Stimulated activated CD8-positive, alpha-beta memory T cell treated with anti-CD3 and anti-CD28 coated beads, Interleukin-15, amount 100 ng/mL, for 1 hour (primary cell): ENCODE results near the gene RNF141.

Source experiments
- DNase-seq: peaks from one replicate; pipeline ENCODE4 v3.0.0-alpha.2; 2020; ENCODE audit warnings: low read depth

RNF141 gene

GRCh38 chr11:10540915-10541560 lies at the start of gene RNF141:
TSS of gene RNF141 (minus strand) at chr11:10541187. CDS start at chr11:10534158, 7,029 bp downstream.
- DNase-seq = peak; percentile 95

DNA sequence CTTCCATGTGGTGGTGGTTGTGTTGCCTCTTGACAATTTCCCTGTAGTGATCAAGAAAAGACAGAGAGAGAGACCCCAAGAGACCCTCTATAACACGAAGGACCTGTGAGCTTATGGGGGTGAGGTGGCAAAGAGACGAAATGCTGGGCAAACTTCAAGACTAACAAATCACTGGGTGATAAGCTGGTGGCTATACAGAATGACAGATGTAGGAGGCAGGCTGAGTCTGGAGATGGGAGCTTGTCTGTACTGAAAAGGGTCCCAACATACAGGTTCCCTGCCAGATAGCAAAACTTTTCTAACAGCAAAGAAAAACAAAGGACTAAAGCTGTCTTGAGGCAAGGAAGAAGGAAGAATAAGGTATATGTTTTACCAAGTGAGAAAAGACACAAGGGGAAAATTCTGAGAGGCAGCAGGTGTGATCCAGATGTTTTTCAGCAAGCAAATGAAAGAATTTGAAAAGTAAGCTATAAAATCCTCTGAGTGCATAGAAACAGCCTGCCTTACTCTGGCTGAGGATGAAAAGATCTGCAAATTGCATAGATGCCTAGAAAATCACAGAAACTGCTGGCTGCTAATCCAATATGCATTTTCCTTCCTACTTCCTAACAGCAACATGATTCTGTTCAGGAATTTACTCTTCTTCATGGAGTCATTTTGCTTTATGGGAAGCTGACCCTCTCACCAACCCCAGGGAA lies 49.4 kb upstream of the RNF141 start:
- DNase-seq = no peak

DNA sequence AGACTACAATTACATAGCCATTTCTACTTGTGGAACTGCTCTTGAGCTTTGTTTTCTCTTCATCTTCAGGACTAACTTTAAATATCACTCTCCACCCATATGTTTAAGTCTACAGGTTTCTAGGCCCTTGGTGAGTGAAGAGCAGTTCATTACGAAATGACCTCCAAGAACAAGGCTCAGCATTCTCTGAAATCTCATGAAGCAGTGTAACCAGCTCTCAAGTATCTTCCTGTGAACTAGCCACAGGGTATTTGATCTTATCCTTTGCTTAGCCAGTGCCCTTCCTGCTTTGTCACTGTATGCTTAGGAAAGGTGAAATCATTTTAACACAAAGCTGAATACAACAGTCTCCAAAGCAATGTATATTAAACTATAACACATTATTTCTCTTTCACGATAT lies 47.9 kb upstream of the RNF141 start:
- no peak for DNase-seq

DNA sequence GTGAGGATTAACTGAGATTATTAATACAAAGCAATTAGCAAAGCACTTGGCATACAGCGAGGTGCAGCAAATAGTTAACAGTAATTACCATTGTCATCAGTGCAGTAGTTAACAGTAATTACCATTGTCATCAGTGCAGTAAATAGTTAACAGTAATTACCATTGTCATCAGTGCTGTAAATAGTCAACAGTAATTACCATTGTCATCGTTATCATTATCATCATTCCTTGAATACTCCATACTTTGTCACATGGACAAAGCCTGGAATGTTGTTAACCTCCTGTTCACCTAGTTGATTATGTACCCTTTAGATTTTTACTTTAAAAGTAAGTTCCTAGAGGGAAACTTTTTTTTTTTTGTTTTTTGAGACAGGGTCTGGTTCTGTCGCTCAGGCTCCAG lies 47.0 kb upstream of the RNF141 start:
- DNase-seq = no peak

DNA sequence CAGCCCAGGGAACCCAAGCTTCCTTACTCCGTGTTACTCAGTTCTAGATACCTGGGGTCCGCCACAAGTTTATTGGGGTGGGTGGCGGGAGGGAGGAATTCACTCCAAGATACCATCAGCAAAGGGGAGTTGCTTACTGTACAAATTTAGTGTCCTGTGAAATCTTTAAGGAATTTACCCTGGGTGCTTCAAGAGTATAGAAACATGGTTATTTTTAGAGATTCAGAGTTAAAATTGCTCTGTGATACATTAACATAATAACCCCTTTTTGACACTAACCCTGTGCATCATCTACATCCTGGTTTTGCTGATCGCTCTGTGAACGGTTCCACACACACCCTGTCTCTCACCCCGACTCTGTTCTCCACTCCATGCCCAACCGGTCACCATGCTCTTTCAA lies 46.4 kb upstream of the RNF141 start:
- no peak for DNase-seq

- DNase-seq = no peak
Observed at GRCh38 chr11:10584071-10584501, 43.1 kb upstream of the RNF141 start.

- DNase-seq = no peak
Observed at GRCh38 chr11:10581481-10582019, 40.6 kb upstream of the RNF141 start.

- no peak for DNase-seq
Observed at GRCh38 chr11:10580623-10581022, 39.6 kb upstream of the RNF141 start.

GRCh38 chr11:10579700-10580099 lies 38.7 kb upstream of the RNF141 start:
- no peak for DNase-seq

- DNase-seq = no peak
Observed at GRCh38 chr11:10576035-10576398, 35.0 kb upstream of the RNF141 start.

DNA sequence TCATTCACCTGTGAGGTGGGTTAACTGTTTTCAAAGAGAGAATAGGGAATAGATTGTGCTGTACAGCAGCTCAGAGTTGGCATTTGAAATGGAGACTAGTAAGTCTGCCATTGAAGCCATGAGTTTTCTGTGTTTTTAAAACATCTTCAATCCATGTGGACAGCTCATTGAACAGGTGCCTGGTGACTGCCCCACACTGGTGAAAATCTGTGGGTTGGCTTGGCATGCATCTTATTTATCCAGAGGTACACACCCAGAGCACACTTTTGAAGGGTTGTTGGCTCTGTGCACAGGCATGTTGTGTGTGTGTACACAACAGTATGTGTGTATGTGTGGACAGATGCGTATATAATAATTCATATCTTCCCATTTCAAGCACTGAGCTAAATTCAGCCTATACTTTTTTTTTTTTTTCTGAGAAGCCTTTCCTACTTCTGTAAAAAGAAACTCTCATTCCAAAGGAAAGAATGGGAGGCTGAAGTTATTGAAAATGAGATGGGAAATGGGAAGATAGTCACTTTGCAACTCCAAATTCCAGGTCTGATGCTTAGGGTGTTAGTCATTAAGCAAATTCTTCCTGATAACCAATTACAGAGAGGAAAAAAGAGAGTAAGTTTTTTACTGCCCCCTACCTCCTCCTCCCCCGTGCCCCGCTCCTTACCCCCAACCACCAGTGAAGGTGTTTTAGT lies 34.5 kb upstream of the RNF141 start:
- DNase-seq = no peak

GRCh38 chr11:10573556-10573955 lies 32.6 kb upstream of the RNF141 start:
- DNase-seq = no peak

GRCh38 chr11:10573028-10573427 lies 32.0 kb upstream of the RNF141 start:
- DNase-seq = no peak

- no peak for DNase-seq
Observed at GRCh38 chr11:10572533-10572932, 31.5 kb upstream of the RNF141 start.

GRCh38 chr11:10568486-10568941 lies 27.5 kb upstream of the RNF141 start, which contains the start of gene LYVE1:
TSS of gene LYVE1 (minus strand) at chr11:10568665. CDS start at chr11:10568532, 133 bp downstream.
- no peak for DNase-seq

DNA sequence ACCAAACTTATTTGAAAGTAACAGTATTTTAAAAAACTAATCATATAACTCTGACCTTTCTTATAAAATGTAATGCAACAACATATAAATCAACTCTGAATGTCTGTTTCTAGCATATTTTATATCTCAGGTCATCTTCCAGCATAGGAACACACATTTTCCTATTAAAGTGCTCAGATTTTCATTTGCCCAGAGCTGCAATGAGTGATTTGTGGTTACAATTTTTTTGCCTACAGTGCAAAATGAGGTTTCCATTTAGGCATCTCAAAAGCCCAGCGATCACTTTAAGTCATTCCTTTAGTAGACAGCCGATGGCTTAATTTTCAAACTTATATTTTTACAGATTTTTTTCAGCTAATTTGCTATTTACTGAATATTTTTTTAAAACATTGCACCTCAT lies 26.5 kb upstream of the RNF141 start:
- DNase-seq = no peak

DNA sequence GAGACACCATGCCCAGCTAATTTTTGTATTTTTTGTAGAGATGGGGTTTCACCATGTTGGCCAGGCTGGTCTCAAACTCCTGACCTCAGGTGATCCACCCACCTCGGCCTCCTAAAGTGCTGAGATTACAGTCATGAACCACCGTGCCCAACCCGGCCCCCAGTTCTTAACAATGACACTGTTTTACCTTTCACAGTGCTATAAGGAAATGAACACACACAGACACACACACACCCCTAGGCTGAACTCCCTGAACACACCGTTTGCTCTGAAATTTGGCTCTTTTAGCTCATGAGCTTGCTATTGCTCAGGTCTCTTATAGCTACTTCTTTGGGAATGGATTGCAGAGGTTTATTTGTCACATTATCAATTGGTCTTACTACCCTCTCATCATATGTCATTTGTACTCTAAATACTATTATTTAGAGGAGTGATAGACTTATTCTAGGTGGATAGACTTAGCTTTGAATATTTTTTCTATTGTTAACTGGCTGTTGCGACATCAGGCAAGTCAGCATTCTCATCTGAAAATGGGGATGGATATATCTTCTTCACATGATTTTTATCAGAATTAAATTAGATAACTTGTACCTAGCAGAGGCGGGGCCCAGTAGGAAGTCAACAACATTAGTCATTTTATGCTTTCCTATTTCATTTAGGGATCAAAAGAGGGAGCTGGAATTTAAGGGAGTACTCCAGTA lies 25.4 kb upstream of the RNF141 start:
- no peak for DNase-seq

DNA sequence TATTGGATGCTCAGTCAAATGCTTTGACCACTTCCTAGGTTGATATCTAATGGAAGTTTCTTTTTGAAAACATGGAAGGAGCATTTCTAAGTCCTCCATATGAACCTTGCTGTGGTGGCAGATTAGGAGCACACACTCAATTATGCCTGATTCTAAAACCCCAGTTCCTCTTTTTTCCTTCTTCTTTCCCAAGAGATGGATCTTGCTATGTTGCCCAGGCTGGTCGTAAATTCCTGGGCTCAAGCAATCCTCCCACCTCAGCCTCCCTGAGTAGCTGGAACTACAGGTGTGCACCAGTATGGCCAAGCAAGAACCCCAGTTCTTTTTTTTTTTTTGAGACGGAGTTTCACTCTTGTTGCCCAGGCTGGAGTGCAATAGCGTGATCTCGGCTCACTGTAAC lies 24.5 kb upstream of the RNF141 start:
- DNase-seq = no peak

- no peak for DNase-seq
Observed at GRCh38 chr11:10564696-10565318, 23.8 kb upstream of the RNF141 start.

GRCh38 chr11:10564030-10564429 lies 23.0 kb upstream of the RNF141 start:
- no peak for DNase-seq

DNA sequence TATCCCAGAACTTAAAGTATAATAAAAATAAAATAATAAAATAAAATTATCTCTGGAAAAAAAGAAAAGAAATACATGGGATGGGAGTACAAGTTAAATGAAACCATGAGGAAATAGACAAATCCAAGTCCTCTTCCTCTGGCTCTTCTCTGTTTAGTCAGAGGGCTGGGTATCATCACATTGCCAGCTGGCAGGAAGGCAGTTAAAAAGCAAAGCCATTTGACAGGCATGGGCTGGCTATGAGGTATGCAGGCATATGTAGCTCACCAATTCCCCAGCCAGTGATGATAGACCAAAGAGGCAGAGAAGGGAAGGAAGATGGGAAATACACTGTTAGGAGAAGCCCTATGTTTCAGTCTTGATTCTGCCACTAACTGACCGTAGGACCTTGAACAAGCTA lies 21.0 kb upstream of the RNF141 start:
- DNase-seq = no peak
